ENCODE measurements around the gene RASSF3. TPM values are rescaled to one million over a fixed set of nuclear protein-coding genes. Genes with fewer than 3 reads are reported as not detected.

Gene RASSF3
- total RNA-seq, 1 experiment from 2014 or later, result 107 TPM

DNA sequence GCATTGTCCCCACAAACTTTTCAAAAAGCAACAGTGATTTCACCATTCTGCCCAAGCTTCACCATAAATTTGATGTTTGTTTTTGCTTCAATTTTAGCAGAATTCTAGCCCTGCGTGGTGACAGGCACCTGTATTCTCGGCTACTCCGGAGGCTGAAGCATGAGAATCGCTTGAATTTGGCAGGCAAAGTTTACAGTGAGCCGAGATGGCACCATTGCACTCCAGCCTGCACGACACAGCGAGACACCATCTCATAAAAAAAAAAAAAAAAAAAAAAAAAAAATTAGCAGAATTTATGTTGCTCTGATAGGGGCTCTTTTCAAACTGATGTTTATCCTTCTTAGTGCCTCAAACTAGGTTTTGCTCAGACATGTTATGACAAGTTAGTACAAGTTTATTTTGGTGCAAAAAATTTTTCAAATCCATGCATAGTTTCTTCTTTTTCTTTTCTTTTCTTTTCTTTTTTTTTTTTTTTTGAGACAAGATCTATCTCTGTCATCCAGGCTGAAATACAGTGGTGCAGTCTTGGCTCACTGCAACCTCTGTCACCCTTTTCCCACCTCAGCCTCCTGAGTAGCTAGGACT, 24.3 kb downstream of the RASSF3 start:
- in situ Hi-C loops (cut with HindIII; ENCODE audit: low pct_unique_long_range_greater_than_20kb, low sequenced_read_pairs), result no loop called here
- intact Hi-C loops (cut with micrococcal nuclease; ENCODE audit: unreplicated experiment), result no loop called here
- ATAC-seq (no peak), DNase-seq (ENCODE audit: low read depth, low spot score) (no peak)
- no peaks in the 10 kb centered on the region; the same call in 1 of the 2 replicates for H3K9me3 ChIP-seq (ENCODE audit: control insufficient read depth, insufficient read depth, low read depth, low read length)
- no peaks in the 10 kb centered on the region for H3K36me3 ChIP-seq (ENCODE audit: control insufficient read depth, insufficient read depth, low read length)
- H3K27ac ChIP-seq (ENCODE audit: low read length), result peak overlapping the region; percentile 83
- BruUV-seq (replicated peaks), result no TSS peak
- no peaks in the 10 kb centered on the region for H3K27me3 ChIP-seq (ENCODE audit: control insufficient read depth, insufficient read depth, low read length)
- H3K4me3 ChIP-seq (ENCODE audit: low read depth in 2 of 2, low read length in 2 of 2), result peak overlapping the region in 1 of 2 experiments; percentile 13; a peak in 1 of 4 replicates
- H3K4me1 ChIP-seq (ENCODE audit: control insufficient read depth, insufficient read depth, low read length), result peaks cover 52% of the 10 kb centered on the region
- TF ChIP-seq SIN3A (IDR thresholded peaks at IDR 0.05; ENCODE audit: borderline replicate concordance, insufficient read depth, low read depth, low read length), result no peak
- CTCF ChIA-PET, result no interaction called here
- POLR2A ChIA-PET, result interaction anchor here (0.5 to 0.6 kb wide), 2 partner anchors 20 to 86 kb away, joined by 3 to 4 read pairs; no protein-coding TSS in a partner anchor

DNA sequence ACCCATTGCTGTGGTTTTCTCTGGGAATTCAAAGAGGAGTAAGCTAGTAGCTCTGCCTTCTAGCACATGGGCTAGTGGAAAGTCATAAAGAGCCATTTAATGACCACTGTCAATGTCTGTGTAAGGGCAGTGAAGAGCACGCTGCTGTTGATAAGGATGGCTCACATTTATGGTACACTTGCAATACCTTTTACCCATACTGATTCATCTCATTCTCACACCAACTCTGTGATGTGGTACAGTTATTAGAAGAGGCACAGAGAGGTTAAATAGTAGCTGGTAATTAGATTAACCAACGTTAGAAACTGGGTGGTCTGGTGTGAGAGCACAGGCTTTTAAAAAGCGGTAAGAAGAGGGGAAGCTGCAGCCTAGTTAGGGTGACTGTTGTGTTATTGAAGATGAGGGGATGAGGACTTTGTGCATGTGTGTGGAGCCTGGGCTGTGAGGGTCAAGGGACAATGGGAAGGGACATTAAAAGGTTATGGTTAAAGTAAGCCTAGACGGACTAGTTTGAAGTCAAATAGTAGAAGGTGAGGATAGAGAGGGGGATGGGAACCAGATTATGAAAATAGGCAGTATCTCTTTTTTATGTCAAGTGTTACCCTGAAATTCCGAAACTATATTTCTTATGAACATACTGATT, 25.2 kb downstream of the RASSF3 start:
- no peaks in the 10 kb centered on the region for H3K36me3 ChIP-seq (ENCODE audit: control insufficient read depth, insufficient read depth, low read length)
- TSS peak; percentile 9 for BruUV-seq (replicated peaks)
- ATAC-seq (no peak), DNase-seq (ENCODE audit: low read depth, low spot score) (no peak)
- H3K9me3 ChIP-seq (ENCODE audit: control insufficient read depth, insufficient read depth, low read depth, low read length), result no peaks in the 10 kb centered on the region; the same call in 1 of the 2 replicates
- peaks cover 58% of the 10 kb centered on the region for H3K4me1 ChIP-seq (ENCODE audit: control insufficient read depth, insufficient read depth, low read length)
- in situ Hi-C loops (cut with HindIII; ENCODE audit: low pct_unique_long_range_greater_than_20kb, low sequenced_read_pairs), result no loop called here
- no peak for TF ChIP-seq TCF7L2 (IDR thresholded peaks at IDR 0.05; ENCODE audit: low read depth, low read length)
- TF ChIP-seq POLR2AphosphoS5 (IDR thresholded peaks at IDR 0.05; ENCODE audit: low read depth, low read length), result no peak
- no peak for TF ChIP-seq SIN3A (IDR thresholded peaks at IDR 0.05; ENCODE audit: borderline replicate concordance, insufficient read depth, low read depth, low read length)
- TF ChIP-seq, protein P1, sequence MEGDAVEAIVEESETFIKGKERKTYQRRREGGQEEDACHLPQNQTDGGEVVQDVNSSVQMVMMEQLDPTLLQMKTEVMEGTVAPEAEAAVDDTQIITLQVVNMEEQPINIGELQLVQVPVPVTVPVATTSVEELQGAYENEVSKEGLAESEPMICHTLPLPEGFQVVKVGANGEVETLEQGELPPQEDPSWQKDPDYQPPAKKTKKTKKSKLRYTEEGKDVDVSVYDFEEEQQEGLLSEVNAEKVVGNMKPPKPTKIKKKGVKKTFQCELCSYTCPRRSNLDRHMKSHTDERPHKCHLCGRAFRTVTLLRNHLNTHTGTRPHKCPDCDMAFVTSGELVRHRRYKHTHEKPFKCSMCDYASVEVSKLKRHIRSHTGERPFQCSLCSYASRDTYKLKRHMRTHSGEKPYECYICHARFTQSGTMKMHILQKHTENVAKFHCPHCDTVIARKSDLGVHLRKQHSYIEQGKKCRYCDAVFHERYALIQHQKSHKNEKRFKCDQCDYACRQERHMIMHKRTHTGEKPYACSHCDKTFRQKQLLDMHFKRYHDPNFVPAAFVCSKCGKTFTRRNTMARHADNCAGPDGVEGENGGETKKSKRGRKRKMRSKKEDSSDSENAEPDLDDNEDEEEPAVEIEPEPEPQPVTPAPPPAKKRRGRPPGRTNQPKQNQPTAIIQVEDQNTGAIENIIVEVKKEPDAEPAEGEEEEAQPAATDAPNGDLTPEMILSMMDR (IDR thresholded peaks at IDR 0.05), result no peak
- TF ChIP-seq, protein P2, sequence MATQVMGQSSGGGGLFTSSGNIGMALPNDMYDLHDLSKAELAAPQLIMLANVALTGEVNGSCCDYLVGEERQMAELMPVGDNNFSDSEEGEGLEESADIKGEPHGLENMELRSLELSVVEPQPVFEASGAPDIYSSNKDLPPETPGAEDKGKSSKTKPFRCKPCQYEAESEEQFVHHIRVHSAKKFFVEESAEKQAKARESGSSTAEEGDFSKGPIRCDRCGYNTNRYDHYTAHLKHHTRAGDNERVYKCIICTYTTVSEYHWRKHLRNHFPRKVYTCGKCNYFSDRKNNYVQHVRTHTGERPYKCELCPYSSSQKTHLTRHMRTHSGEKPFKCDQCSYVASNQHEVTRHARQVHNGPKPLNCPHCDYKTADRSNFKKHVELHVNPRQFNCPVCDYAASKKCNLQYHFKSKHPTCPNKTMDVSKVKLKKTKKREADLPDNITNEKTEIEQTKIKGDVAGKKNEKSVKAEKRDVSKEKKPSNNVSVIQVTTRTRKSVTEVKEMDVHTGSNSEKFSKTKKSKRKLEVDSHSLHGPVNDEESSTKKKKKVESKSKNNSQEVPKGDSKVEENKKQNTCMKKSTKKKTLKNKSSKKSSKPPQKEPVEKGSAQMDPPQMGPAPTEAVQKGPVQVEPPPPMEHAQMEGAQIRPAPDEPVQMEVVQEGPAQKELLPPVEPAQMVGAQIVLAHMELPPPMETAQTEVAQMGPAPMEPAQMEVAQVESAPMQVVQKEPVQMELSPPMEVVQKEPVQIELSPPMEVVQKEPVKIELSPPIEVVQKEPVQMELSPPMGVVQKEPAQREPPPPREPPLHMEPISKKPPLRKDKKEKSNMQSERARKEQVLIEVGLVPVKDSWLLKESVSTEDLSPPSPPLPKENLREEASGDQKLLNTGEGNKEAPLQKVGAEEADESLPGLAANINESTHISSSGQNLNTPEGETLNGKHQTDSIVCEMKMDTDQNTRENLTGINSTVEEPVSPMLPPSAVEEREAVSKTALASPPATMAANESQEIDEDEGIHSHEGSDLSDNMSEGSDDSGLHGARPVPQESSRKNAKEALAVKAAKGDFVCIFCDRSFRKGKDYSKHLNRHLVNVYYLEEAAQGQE (IDR thresholded peaks at IDR 0.05; ENCODE audit: insufficient read depth in 1 of 2, low read depth in 2 of 2, low read length in 1 of 2), result no peak
- no peaks in the 10 kb centered on the region for H3K27me3 ChIP-seq (ENCODE audit: control insufficient read depth, insufficient read depth, low read length)
- ChIA-PET POLR2A (no interaction called here), CTCF (interaction anchor here (0.8 kb wide), 1 partner anchor 27 kb away, joined by 3 read pairs; no protein-coding TSS in a partner anchor)
- no peak overlapping the region for H3K4me3 ChIP-seq (ENCODE audit: low read depth in 2 of 2, low read length in 2 of 2)
- peak overlapping the region; percentile 83 for H3K27ac ChIP-seq (ENCODE audit: low read length)
- intact Hi-C loops (cut with micrococcal nuclease; ENCODE audit: unreplicated experiment), result no loop called here

DNA sequence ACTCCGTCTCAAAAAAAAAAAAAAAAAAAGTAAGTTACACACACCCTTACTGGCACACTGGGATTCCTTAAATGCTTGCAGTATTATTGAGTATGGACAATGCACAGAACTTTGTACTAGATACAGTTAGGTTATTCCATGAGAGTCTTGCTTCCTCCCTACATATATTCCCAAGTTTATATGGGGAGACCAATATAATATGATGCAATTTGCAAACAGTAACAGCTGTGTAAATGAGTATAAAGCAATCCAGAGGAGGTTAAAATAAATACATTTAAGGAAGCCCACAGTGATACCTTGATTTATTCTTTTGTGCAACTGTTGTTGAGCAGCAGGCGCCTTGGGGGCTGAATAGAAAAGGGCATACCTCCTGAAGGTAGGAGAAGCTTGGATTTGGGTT, 26.6 kb downstream of the RASSF3 start:
- intact Hi-C loops (cut with micrococcal nuclease; ENCODE audit: unreplicated experiment) (no loop called here), in situ Hi-C loops (cut with HindIII; ENCODE audit: low pct_unique_long_range_greater_than_20kb, low sequenced_read_pairs) (no loop called here)
- Histone ChIP-seq H3K27ac (ENCODE audit: low read length) (peak overlapping the region; percentile 74), H3K4me3 (ENCODE audit: low read depth in 2 of 2, low read length in 2 of 2) (no peak overlapping the region), H3K9me3 (ENCODE audit: control insufficient read depth, insufficient read depth, low read depth, low read length) (no peaks in the 10 kb centered on the region; the same call in 1 of the 2 replicates), H3K36me3 (ENCODE audit: control insufficient read depth, insufficient read depth, low read length) (no peaks in the 10 kb centered on the region), H3K27me3 (ENCODE audit: control insufficient read depth, insufficient read depth, low read length) (no peaks in the 10 kb centered on the region), H3K4me1 (ENCODE audit: control insufficient read depth, insufficient read depth, low read length) (peaks cover 58% of the 10 kb centered on the region)
- CTCF ChIA-PET, result no interaction called here
- TF ChIP-seq TCF7L2 (IDR thresholded peaks at IDR 0.05; ENCODE audit: low read depth, low read length), result 0 out of 2 replicates have a peak, but pooled peaks have one; percentile 37
- no peak for TF ChIP-seq SIN3A (IDR thresholded peaks at IDR 0.05; ENCODE audit: borderline replicate concordance, insufficient read depth, low read depth, low read length)
- no TSS peak for BruUV-seq (replicated peaks)
- DNase-seq (ENCODE audit: low read depth, low spot score) (no peak), ATAC-seq (no peak)
- POLR2A ChIA-PET, result no interaction called here

All from Panc1 (cell line).